Fibroblast of pulmonary artery (primary cell): ENCODE data around the gene ALK.

Experiments
- DNase-seq: peaks from one replicate; pipeline ENCODE4 v3.0.0-alpha.2; 2010; ENCODE audit warnings: low read depth
- H3K4me3 ChIP-seq: replicated peaks from 2 replicates; pipeline ENCODE4 v1.5.1; 2011; ENCODE audit warnings: low read depth, mild to moderate bottlenecking, control low read depth, low read length, moderate library complexity
- CTCF ChIP-seq: IDR thresholded peaks from 2 replicates; pipeline ENCODE4 v1.5.1; 2011; ENCODE audit warnings: mild to moderate bottlenecking, control low read depth, low read length, inconsistent platforms; ENCODE audit errors: missing control alignments

The ALK gene

GRCh38 chr2:29916571-29916970 lies 4.8 kb downstream of the ALK start:
- H3K4me3 ChIP-seq = no peak overlapping the region
- no peak for TF ChIP-seq CTCF
- DNase-seq = no peak

- TF ChIP-seq CTCF = no peak
- no peak for DNase-seq
- no peak overlapping the region for H3K4me3 ChIP-seq
Measured at GRCh38 chr2:29910960-29911359, 10.4 kb downstream of the ALK start.

GRCh38 chr2:29910465-29910864 lies 10.9 kb downstream of the ALK start:
- no peak for TF ChIP-seq CTCF
- no peak for DNase-seq
- H3K4me3 ChIP-seq = no peak overlapping the region

- DNase-seq = no peak
- TF ChIP-seq CTCF = no peak
- no peak overlapping the region for H3K4me3 ChIP-seq
Measured at GRCh38 chr2:29902356-29902755, 19.0 kb downstream of the ALK start.

GRCh38 chr2:29900971-29901633 lies 20.3 kb downstream of the ALK start:
- no peak for DNase-seq
- no peak overlapping the region for H3K4me3 ChIP-seq
- no peak for TF ChIP-seq CTCF

- H3K4me3 ChIP-seq = no peak overlapping the region
- TF ChIP-seq CTCF = no peak
- no peak for DNase-seq
Measured at GRCh38 chr2:29898999-29899398, 22.4 kb downstream of the ALK start.
